Measurements from ENCODE around the gene METRNL. TPM values are rescaled to one million over a fixed set of nuclear protein-coding genes. Genes with fewer than 3 reads are reported as not detected.
"Not testable (repeated sequence)": the region's sequence is repeated elsewhere in the genome, so short reads cannot be mapped to it uniquely, and the experiment has no call there.

The METRNL gene
- total RNA-seq, 1 donor from 2014 or later: 79.9 TPM

- no peaks in the 10 kb centered on the region for H3K27me3 ChIP-seq
- H3K4me1 ChIP-seq: peaks cover 6% of the 10 kb centered on the region
- no peak for TF ChIP-seq CTCF (IDR thresholded peaks at IDR 0.05)
- H3K36me3 ChIP-seq: no peaks in the 10 kb centered on the region
- DNase-seq: peak; percentile 63
- no peak for ATAC-seq
- no peaks in the 10 kb centered on the region for H3K9me3 ChIP-seq
- no peak overlapping the region for H3K27ac ChIP-seq
- intact Hi-C loops (cut with DNase I): no loop called here
- no peak overlapping the region for H3K4me3 ChIP-seq
Measured at GRCh38 chr17:83064021-83064731, 15.2 kb upstream of the METRNL start.

GRCh38 chr17:83064732-83065659, 14.4 kb upstream of the METRNL start:
- peak; percentile 58 for ATAC-seq
- no peak overlapping the region for H3K4me3 ChIP-seq
- intact Hi-C loops (cut with DNase I): no loop called here
- peaks cover 6% of the 10 kb centered on the region for H3K4me1 ChIP-seq
- TF ChIP-seq CTCF (IDR thresholded peaks at IDR 0.05): no peak
- H3K36me3 ChIP-seq: no peaks in the 10 kb centered on the region
- DNase-seq: peak; percentile 85
- no peak overlapping the region for H3K27ac ChIP-seq
- no peaks in the 10 kb centered on the region for H3K27me3 ChIP-seq
- H3K9me3 ChIP-seq: no peaks in the 10 kb centered on the region

- Histone ChIP-seq H3K27ac (no peak overlapping the region), H3K9me3 (no peaks in the 10 kb centered on the region), H3K4me1 (peaks cover 6% of the 10 kb centered on the region), H3K4me3 (no peak overlapping the region), H3K36me3 (no peaks in the 10 kb centered on the region), H3K27me3 (no peaks in the 10 kb centered on the region)
- DNase-seq (peak; percentile 61), ATAC-seq (no peak)
- intact Hi-C loops (cut with DNase I): no loop called here
- TF ChIP-seq CTCF (IDR thresholded peaks at IDR 0.05): no peak
Measured at GRCh38 chr17:83065660-83066542, 13.5 kb upstream of the METRNL start.

- H3K27me3 ChIP-seq; intact Hi-C loops (cut with DNase I); H3K36me3 ChIP-seq; H3K27ac ChIP-seq; H3K4me1 ChIP-seq; DNase-seq; H3K4me3 ChIP-seq; H3K9me3 ChIP-seq; ATAC-seq: not testable (repeated sequence)
Measured at GRCh38 chr17:83066543-83066890, 12.9 kb upstream of the METRNL start.

- no peak for TF ChIP-seq CTCF (IDR thresholded peaks at IDR 0.05)
- no peak for ATAC-seq
- no peak overlapping the region for H3K4me3 ChIP-seq
- DNase-seq: peak; percentile 66
- no peak overlapping the region for H3K27ac ChIP-seq
- H3K27me3 ChIP-seq: no peaks in the 10 kb centered on the region
- no peaks in the 10 kb centered on the region for H3K9me3 ChIP-seq
- intact Hi-C loops (cut with DNase I): no loop called here
- H3K36me3 ChIP-seq: no peaks in the 10 kb centered on the region
- peaks cover 9% of the 10 kb centered on the region for H3K4me1 ChIP-seq
Measured at GRCh38 chr17:83067071-83067717, 12.2 kb upstream of the METRNL start.

Measured in upper lobe of right lung (tissue), 1 donor.